ENCODE measurements around the gene GRIP1. TPM values are rescaled to one million over a fixed set of nuclear protein-coding genes. Genes with fewer than 3 reads are reported as not detected.

Gene GRIP1
- total RNA-seq, 1 donor = under 0.01 TPM

GRCh38 chr12:66302827-66303169 lies 376.1 kb downstream of the GRIP1 start:
- H4K20me1 ChIP-seq (ENCODE audit: insufficient read depth, low read length) = no peaks in the 10 kb centered on the region
- peak overlapping the region; percentile 73 for H3K27ac ChIP-seq (ENCODE audit: low read depth, low read length)
- H3K36me3 ChIP-seq (ENCODE audit: insufficient read depth, low read length) = no peaks in the 10 kb centered on the region
- H2AFZ ChIP-seq (ENCODE audit: low read length) = peak overlapping the region; percentile 100
- H3K4me1 ChIP-seq (ENCODE audit: insufficient read depth, low read length) = peaks cover 9% of the 10 kb centered on the region
- H3K79me2 ChIP-seq (ENCODE audit: insufficient read depth, low read length) = no peaks in the 10 kb centered on the region
- H3K4me3 ChIP-seq (ENCODE audit: insufficient read depth, low read length) = peak overlapping the region; percentile 84
- peaks cover 3% of the 10 kb centered on the region for H3K27me3 ChIP-seq (ENCODE audit: insufficient read depth, low read length)
- H3K4me2 ChIP-seq (ENCODE audit: insufficient read depth, low read length) = peak overlapping the region; percentile 94
- peak; percentile 48 for DNase-seq (ENCODE audit: insufficient read length, low spot score, missing footprints)
- H3K9me3 ChIP-seq (ENCODE audit: low read depth, low read length) = no peaks in the 10 kb centered on the region
- no peak for TF ChIP-seq CTCF (IDR thresholded peaks at IDR 0.05; ENCODE audit: extremely low read depth, low read depth, low read length)

GRCh38 chr12:66301944-66302826 lies 376.7 kb downstream of the GRIP1 start, which contains the start of gene HELB:
HELB (plus strand) TSS chr12:66302493; CDS start chr12:66302604, 111 bp downstream.
- Histone ChIP-seq H3K27ac (ENCODE audit: low read depth, low read length) (peak within 1 kb of the TSS; percentile 73), H2AFZ (ENCODE audit: low read length) (peak within 1 kb of the TSS; percentile 100), H3K4me1 (ENCODE audit: insufficient read depth, low read length) (peaks cover 9% of the 10 kb centered on the region), H3K4me2 (ENCODE audit: insufficient read depth, low read length) (peak within 1 kb of the TSS; percentile 94), H3K9me3 (ENCODE audit: low read depth, low read length) (no peaks in the 10 kb centered on the region), H4K20me1 (ENCODE audit: insufficient read depth, low read length) (no peaks in the 10 kb centered on the region), H3K27me3 (ENCODE audit: insufficient read depth, low read length) (peaks cover 3% of the 10 kb centered on the region), H3K36me3 (ENCODE audit: insufficient read depth, low read length) (no peaks in the 10 kb centered on the region), H3K79me2 (ENCODE audit: insufficient read depth, low read length) (no peaks in the 10 kb centered on the region), H3K4me3 (ENCODE audit: insufficient read depth, low read length) (peak within 1 kb of the TSS; percentile 84)
- no peak for TF ChIP-seq CTCF (IDR thresholded peaks at IDR 0.05; ENCODE audit: extremely low read depth, low read depth, low read length)
- peak; percentile 92 for DNase-seq (ENCODE audit: insufficient read length, low spot score, missing footprints)

- H2AFZ ChIP-seq (ENCODE audit: low read length) = no peak overlapping the region
- no peak for TF ChIP-seq CTCF (IDR thresholded peaks at IDR 0.05; ENCODE audit: extremely low read depth, low read depth, low read length)
- no peaks in the 10 kb centered on the region for H3K36me3 ChIP-seq (ENCODE audit: insufficient read depth, low read length)
- peaks cover 5% of the 10 kb centered on the region for H3K27me3 ChIP-seq (ENCODE audit: insufficient read depth, low read length)
- no peak for DNase-seq (ENCODE audit: insufficient read length, low spot score, missing footprints)
- no peak overlapping the region for H3K27ac ChIP-seq (ENCODE audit: low read depth, low read length)
- H3K79me2 ChIP-seq (ENCODE audit: insufficient read depth, low read length) = no peaks in the 10 kb centered on the region
- no peaks in the 10 kb centered on the region for H3K4me1 ChIP-seq (ENCODE audit: insufficient read depth, low read length)
- no peak overlapping the region for H3K4me3 ChIP-seq (ENCODE audit: insufficient read depth, low read length)
- no peaks in the 10 kb centered on the region for H4K20me1 ChIP-seq (ENCODE audit: insufficient read depth, low read length)
- H3K4me2 ChIP-seq (ENCODE audit: insufficient read depth, low read length) = no peak overlapping the region
- H3K9me3 ChIP-seq (ENCODE audit: low read depth, low read length) = no peaks in the 10 kb centered on the region
Observed at GRCh38 chr12:66297923-66298322, 381.0 kb downstream of the GRIP1 start.

Small RNA genes within 50 kb of the gene (small RNA-seq; reads per million reads assigned to genes)
- not detected for gene OSBPL9P5
